ENCODE results near the gene GPR87. TPM values are rescaled to one million over a fixed set of nuclear protein-coding genes. Genes with fewer than 3 reads are reported as not detected.

Gene GPR87
- total RNA-seq, 2 donors from 2014 or later, result not detected

DNA sequence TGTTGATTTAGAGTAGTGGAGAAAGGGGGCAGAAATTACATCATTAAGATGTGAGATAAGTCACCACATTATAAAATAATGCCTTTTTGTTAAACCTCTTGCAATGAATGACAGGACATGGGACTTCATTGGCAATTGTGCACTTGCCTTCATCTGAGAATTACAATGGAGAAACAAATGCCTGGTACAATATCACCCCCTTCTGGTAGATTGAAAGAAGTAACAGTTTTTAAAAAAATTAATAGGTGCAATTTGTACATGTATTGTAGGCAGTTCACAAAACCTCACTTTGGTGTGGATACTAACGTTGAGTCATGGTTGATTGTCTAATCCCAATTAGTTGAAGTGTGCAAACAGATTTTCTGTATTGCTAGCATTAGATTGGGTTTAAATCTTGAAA lies 33.7 kb downstream of the GPR87 start:
- H3K27ac ChIP-seq, result peak overlapping the region; percentile 0 to 7
- no peak for DNase-seq (ENCODE audit: low spot score)
- H3K4me1 ChIP-seq, result peaks cover 0 to 5% of the 10 kb centered on the region in 2 donors
- no peak overlapping the region for H3K4me3 ChIP-seq
- H3K27me3 ChIP-seq, result no peaks in the 10 kb centered on the region
- TF ChIP-seq, protein P1, sequence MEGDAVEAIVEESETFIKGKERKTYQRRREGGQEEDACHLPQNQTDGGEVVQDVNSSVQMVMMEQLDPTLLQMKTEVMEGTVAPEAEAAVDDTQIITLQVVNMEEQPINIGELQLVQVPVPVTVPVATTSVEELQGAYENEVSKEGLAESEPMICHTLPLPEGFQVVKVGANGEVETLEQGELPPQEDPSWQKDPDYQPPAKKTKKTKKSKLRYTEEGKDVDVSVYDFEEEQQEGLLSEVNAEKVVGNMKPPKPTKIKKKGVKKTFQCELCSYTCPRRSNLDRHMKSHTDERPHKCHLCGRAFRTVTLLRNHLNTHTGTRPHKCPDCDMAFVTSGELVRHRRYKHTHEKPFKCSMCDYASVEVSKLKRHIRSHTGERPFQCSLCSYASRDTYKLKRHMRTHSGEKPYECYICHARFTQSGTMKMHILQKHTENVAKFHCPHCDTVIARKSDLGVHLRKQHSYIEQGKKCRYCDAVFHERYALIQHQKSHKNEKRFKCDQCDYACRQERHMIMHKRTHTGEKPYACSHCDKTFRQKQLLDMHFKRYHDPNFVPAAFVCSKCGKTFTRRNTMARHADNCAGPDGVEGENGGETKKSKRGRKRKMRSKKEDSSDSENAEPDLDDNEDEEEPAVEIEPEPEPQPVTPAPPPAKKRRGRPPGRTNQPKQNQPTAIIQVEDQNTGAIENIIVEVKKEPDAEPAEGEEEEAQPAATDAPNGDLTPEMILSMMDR (IDR thresholded peaks at IDR 0.05), result peak; percentile 40 to 73
- no peaks in the 10 kb centered on the region for H3K36me3 ChIP-seq
- H3K9me3 ChIP-seq, result no peaks in the 10 kb centered on the region

DNA sequence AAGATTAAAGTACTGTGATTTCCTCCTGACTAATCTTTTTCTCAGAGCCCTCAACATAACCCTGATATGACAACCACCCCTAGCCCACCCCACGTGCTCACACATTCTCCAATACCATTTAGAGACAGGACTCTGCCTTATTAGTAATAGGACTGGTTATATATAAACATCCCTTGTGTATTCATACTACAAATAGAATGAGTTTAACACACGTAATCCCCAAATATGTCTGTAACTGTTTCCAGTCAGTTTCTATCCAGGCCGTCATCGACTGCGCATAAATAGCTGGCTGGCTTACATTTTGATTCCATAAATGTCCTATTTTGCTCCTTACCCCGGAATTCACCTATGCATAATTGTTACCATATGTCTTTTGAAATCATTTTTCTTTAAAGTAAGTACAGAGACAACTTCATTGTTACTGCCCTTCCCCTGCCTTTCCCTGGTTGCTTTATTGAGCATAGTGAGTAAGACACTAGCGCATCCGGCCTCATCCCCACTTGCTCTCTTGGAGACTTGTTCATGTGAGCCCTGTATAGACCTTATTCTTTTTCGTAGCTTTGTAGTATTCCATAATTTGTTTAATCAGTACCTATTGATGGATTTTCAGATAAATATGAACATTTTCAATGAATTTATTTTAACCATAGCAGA lies 34.8 kb downstream of the GPR87 start:
- no peaks in the 10 kb centered on the region for H3K27me3 ChIP-seq
- no peaks in the 10 kb centered on the region for H3K9me3 ChIP-seq
- no peak overlapping the region for H3K4me3 ChIP-seq
- peaks cover 0 to 5% of the 10 kb centered on the region in 2 donors for H3K4me1 ChIP-seq
- H3K36me3 ChIP-seq, result no peaks in the 10 kb centered on the region
- H3K27ac ChIP-seq, result no peak overlapping the region
- TF ChIP-seq, protein P1 (IDR thresholded peaks at IDR 0.05), result no peak
- no peak for DNase-seq (ENCODE audit: low spot score)

DNA sequence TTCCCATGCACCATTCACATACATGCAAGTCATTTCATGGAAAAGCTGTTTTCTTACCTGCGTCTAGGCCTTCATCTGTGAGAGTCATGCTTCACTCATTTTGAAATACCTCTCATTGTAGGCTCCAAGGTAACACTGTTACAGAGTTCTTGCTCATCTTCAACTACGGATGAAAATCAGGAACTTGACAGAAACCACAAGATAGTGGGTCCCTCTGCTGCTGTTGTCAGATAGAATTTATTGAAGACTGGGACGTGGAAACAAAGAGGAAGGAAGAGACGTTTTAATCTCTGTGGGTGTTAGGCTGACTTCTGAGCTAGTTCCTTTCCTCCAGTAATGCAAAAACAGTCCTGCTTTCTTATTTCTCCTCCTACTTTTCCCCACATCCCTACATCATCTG lies 38.4 kb downstream of the GPR87 start, which contains the start of gene P2RY14:
P2RY14 (minus strand) TSS at position 313 of the 400 bp plus-strand sequence. CDS start 64,226 bp downstream, outside the sequence.
- no peaks in the 10 kb centered on the region for H3K36me3 ChIP-seq
- H3K4me3 ChIP-seq, result peak within 1 kb of the TSS in 1 of 2 donors; percentile 12
- TF ChIP-seq, protein P1 (IDR thresholded peaks at IDR 0.05), result no peak
- peak within 1 kb of the TSS in 1 of 2 donors; percentile 5 for H3K27ac ChIP-seq
- H3K27me3 ChIP-seq, result no peaks in the 10 kb centered on the region
- no peak for DNase-seq (ENCODE audit: low spot score)
- H3K9me3 ChIP-seq, result no peaks in the 10 kb centered on the region
- H3K4me1 ChIP-seq, result no peaks in the 10 kb centered on the region

- TF ChIP-seq, protein P1 (IDR thresholded peaks at IDR 0.05), result no peak
- H3K9me3 ChIP-seq, result no peaks in the 10 kb centered on the region
- H3K27ac ChIP-seq, result peak overlapping the region in 1 of 2 donors; percentile 0
- no peaks in the 10 kb centered on the region for H3K4me1 ChIP-seq
- no peaks in the 10 kb centered on the region for H3K27me3 ChIP-seq
- no peaks in the 10 kb centered on the region for H3K36me3 ChIP-seq
- DNase-seq (ENCODE audit: low spot score), result no peak
- no peak overlapping the region for H3K4me3 ChIP-seq
These were observed 40.0 kb downstream of the GPR87 start for GRCh38 chr3:151276687-151277042.

DNA sequence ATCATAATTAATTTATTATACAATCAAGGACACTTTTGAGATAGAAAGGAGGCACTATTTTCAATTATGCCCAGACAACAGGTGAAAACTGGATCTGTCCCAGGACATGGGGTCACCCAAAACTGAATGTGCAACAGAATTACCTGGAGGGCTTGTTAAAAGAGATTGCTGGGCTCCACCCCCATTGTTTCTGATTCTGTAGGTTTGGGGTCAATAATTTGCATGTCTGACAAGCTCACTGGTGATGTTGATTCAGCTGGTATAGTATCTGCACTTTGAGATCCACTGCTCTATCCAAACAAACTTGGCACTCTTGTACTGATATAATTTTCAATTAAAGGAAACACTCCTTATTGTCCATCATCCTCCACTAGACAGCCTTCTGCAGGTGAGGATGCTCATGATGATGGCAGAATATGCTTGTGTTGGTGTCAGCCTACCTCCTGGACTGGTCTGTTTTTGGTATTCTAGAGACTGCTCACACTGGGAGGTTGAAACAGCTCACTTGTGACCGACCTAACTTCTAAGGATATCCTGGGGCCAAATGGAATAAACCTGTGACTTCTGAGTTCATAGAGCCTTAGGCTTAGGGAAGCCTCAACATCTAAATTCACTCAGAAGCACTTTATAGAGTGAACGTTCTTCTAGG lies 40.5 kb downstream of the GPR87 start:
- peak overlapping the region in 1 of 2 donors; percentile 0 for H3K27ac ChIP-seq
- TF ChIP-seq, protein P1 (IDR thresholded peaks at IDR 0.05), result no peak
- H3K4me1 ChIP-seq, result no peaks in the 10 kb centered on the region
- H3K4me3 ChIP-seq, result no peak overlapping the region
- no peaks in the 10 kb centered on the region for H3K36me3 ChIP-seq
- no peaks in the 10 kb centered on the region for H3K9me3 ChIP-seq
- no peaks in the 10 kb centered on the region for H3K27me3 ChIP-seq
- no peak for DNase-seq (ENCODE audit: low spot score)

Data from right atrium auricular region (tissue), 2 donors.